Lung (tissue), 12 donors: ENCODE measurements around the gene ATP5MG. TPM values are rescaled to one million over a fixed set of nuclear protein-coding genes. Genes with fewer than 3 reads are reported as not detected.
A peak's percentile ranks its signal among the peaks of the same experiment; 100 is the strongest.
"Not testable (repeated sequence)": the region's sequence is repeated elsewhere in the genome, so short reads cannot be mapped to it uniquely, and the experiment has no call there.

Experiments
- ATAC-seq: fragments of 200-7000 bp; cut with Tn5 transposase; one replicate; pipeline ENCODE4 v1.9.1; 2020; ENCODE audit warnings: moderate number of reproducible peaks; ENCODE audit not compliant: insufficient read depth, low FRiP score
- DNase-seq, 3 donors: peaks; one replicate each; pipeline ENCODE4 v3.0.0-alpha.2; 2013 to 2017
- H3K27ac ChIP-seq, 2 donors: one replicate each; pipeline ENCODE4 v1.5.1; 2013; ENCODE audit warnings: mild to moderate bottlenecking in 2 of 2, moderate library complexity in 2 of 2, control low read depth in 1 of 2, inconsistent platforms in 1 of 2, low read depth in 1 of 2, low read length in 1 of 2
- H3K27me3 ChIP-seq, 3 donors: one replicate each; pipeline ENCODE4 v1.5.1; 2013; ENCODE audit warnings: low read length in 2 of 3; ENCODE audit not compliant: control insufficient read depth in 3 of 3, insufficient read depth in 3 of 3
- H3K36me3 ChIP-seq, 4 donors: one replicate each; pipeline ENCODE4 v1.5.1; 2013; ENCODE audit warnings: low read length in 4 of 4, mild to moderate bottlenecking in 1 of 4, moderate library complexity in 1 of 4; ENCODE audit not compliant: control insufficient read depth in 4 of 4, insufficient read depth in 4 of 4
- H3K4me1 ChIP-seq, 5 donors: one replicate each; pipeline ENCODE4 v1.5.1; 2013; ENCODE audit warnings: low read length in 5 of 5, mild to moderate bottlenecking in 2 of 5, moderate library complexity in 1 of 5; ENCODE audit not compliant: control insufficient read depth in 5 of 5, insufficient read depth in 5 of 5
- H3K4me3 ChIP-seq: one replicate; pipeline ENCODE4 v1.5.1; 2013; ENCODE audit warnings: mild to moderate bottlenecking, control low read depth, moderate library complexity
- H3K9ac ChIP-seq, 2 donors: one replicate each; pipeline ENCODE4 v1.5.1; 2013; ENCODE audit warnings: low read length in 2 of 2, control low read depth in 1 of 2; ENCODE audit not compliant: insufficient read depth in 1 of 2
- H3K9me3 ChIP-seq, 4 donors: one replicate each; pipeline ENCODE4 v1.5.1; 2013; ENCODE audit warnings: low read length in 3 of 4, mild to moderate bottlenecking in 1 of 4, moderate library complexity in 1 of 4; ENCODE audit not compliant: control insufficient read depth in 4 of 4, insufficient read depth in 3 of 4
- CTCF ChIP-seq: IDR thresholded peaks from 2 replicates; pipeline ENCODE4 v1.5.1; 2012; ENCODE audit warnings: mild to moderate bottlenecking; ENCODE audit errors: control extremely low read depth, extremely low read depth
- WGBS, 2 donors: extraction: QIAGEN DNeasy Blood & Tissue Kit; methylation state at CpG; one replicate each; pipeline ENCODE4 v1.1.7; 2013; 5-methylcytosine and 5-hydroxymethylcytosine counted together
- polyA plus RNA-seq, 2 donors: library from polyadenylated mRNA; stranded (reverse); fragments of 200-250 nt; gene quantifications; one replicate each; pipeline ENCODE4 v1.2.1, GENCODE V29; 2013
- total RNA-seq, 2 donors: library from RNA; depleted of rRNA in 1 of 2; stranded (reverse); fragments of >200 nt in 1 of 2; gene quantifications; one replicate each; pipeline ENCODE4 v1.2.1, GENCODE V29; 2014 to 2021
- donor health status: control.
- donor health status: control.
- donor health status: Bipolar disorder and iron deficiency.
- donor health status: healthy.
- donor health status: DM: yes; HTN: yes; CAD: no.

The ATP5MG gene
- total and polyA plus RNA-seq, 4 donors: 50.4 to 367 (median 120) TPM

DNA sequence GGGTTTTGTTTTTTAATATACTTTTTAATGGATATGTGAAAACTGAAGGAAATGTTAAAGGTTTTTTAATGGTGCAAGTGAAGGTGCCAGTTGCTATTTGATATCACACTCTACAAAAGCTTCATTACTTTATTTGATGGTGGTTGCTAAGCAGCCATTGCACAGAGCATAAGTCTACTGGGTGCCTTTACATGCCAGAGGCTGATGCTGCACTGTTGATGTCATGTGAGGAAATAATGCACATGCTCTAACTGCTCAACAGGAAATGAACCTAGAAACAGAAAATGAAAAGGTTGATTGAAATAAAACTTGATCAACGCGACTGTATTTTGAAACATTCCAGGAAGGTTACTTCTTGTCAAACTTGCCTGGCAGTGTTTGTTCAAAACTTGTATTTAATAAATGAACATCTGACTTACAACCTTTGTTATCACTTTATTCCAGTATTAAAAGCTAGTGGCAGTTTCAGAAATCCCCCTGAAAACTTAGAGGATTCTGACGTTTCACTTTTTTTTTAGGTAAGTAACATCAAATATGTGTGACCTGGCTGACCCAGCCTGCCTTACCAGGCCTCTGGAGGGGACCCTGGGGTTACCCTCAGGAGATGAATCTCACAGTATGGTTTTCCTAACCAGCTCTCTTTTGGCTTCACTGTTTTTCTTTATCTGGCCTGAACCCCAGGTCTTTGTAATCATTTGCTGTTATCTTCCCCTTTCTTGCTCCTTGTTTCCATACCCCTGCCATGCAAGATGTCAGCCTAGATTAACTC, 2.4 kb upstream of the ATP5MG start:
- H3K27me3 ChIP-seq: no peaks in the 10 kb centered on the region
- ATAC-seq (no peak), DNase-seq (no peak)
- H3K4me3 ChIP-seq: no peak overlapping the region
- H3K4me1 ChIP-seq: peaks cover 3 to 10% (median 8%) of the 10 kb centered on the region in 5 donors
- peaks cover 3 to 20% (median 11%) of the 10 kb centered on the region in 4 donors for H3K36me3 ChIP-seq
- WGBS, 2 donors: 46 to 52% methylated on average over 3 of the region's 3 CpGs
- H3K27ac ChIP-seq: no peak overlapping the region
- no peak overlapping the region for H3K9ac ChIP-seq
- no peaks in the 10 kb centered on the region for H3K9me3 ChIP-seq
- no peak for TF ChIP-seq CTCF

GRCh38 chr11:118401880-118402590, 629 bp downstream of the ATP5MG start:
- Histone ChIP-seq H3K27ac (peak overlapping the region; percentile 64 to 93), H3K36me3 (peaks cover 0 to 13% (median 7%) of the 10 kb centered on the region in 4 donors), H3K4me1 (peaks cover 3 to 13% (median 8%) of the 10 kb centered on the region in 5 donors), H3K27me3 (no peaks in the 10 kb centered on the region), H3K9me3 (no peaks in the 10 kb centered on the region), H3K4me3 (peak overlapping the region; percentile 93), H3K9ac (peak overlapping the region; percentile 56 to 82)
- WGBS, 2 donors: 2% methylated on average over 22 of the region's 22 CpGs
- TF ChIP-seq CTCF: no peak
- DNase-seq (peak in 2 of 3 donors; percentile 17 to 24), ATAC-seq (peak; percentile 20)

DNA sequence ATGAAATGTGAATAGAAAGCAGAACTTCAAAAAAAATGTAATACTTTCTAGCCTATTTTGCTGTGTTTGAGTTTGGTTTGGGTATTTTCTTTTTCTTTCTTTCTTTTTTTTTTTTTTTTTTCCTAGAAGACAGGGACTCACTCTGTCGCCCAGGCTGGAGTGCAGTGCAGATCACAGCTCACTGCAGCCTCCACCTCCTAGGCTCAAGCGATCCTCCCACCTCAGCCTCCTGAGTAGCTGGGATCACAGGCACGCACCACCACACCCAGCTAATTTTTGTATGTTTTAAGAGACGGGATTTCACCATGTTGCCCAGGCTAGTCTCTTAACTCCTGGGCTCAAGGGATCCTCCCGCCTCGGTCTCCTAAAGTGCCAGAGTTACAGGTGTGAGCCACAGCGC, 1.2 kb downstream of the ATP5MG start:
- not testable (repeated sequence) for H3K36me3 ChIP-seq, ATAC-seq, DNase-seq, H3K27me3 ChIP-seq, H3K4me3 ChIP-seq, H3K9me3 ChIP-seq
- peak overlapping the region in 1 of 2 donors; percentile 82 for H3K9ac ChIP-seq
- 76 to 83% methylated on average over 7 of the region's 7 CpGs for WGBS, 2 donors
- H3K27ac ChIP-seq: peak overlapping the region in 1 of 2 donors; percentile 64
- H3K4me1 ChIP-seq: peaks cover 3 to 13% (median 8%) of the 10 kb centered on the region in 5 donors

DNA sequence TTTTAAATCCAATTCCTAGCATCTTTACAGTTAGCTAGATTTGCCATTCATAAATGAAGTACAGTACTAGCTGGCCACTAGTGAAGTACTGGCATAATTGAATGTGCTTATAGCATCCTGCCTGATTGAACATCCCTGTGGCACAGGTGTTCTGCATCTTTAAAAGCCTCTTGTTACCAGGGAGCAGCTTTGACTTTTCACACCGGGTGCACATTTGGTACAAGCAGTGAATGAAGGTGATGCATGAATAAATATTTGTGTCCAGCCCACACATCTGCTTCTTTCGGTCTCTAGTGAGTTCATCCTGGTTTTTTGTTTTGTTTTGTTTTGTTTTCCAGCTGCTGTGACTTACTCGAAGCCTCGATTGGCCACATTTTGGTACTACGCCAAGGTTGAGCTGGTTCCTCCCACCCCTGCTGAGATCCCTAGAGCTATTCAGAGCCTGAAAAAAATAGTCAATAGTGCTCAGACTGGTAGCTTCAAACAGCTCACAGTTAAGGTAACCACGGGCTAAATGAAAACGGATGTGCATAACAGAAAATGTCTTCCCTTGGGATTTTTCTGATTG, 5.3 kb downstream of the ATP5MG start:
- H3K27me3 ChIP-seq: no peaks in the 10 kb centered on the region
- H3K9me3 ChIP-seq: no peaks in the 10 kb centered on the region
- no peak for TF ChIP-seq CTCF
- peaks cover 0 to 13% (median 8%) of the 10 kb centered on the region in 5 donors for H3K4me1 ChIP-seq
- DNase-seq (peak in 2 of 3 donors; percentile 26 to 33), ATAC-seq (no peak)
- H3K36me3 ChIP-seq: peaks cover 5 to 10% (median 7%) of the 10 kb centered on the region in 4 donors
- WGBS, 2 donors: 74 to 76% methylated on average over 7 of the region's 7 CpGs
- no peak overlapping the region for H3K9ac ChIP-seq
- no peak overlapping the region for H3K27ac ChIP-seq
- H3K4me3 ChIP-seq: no peak overlapping the region
